ENCODE measurements around the gene SUCLG1. TPM values are rescaled to one million over a fixed set of nuclear protein-coding genes. Genes with fewer than 3 reads are reported as not detected.

The SUCLG1 gene
- total and polyA plus RNA-seq, 4 donors, result 60.5 to 149 (median 120) TPM

GRCh38 chr2:84394628-84395027 lies 64.5 kb downstream of the SUCLG1 start:
- 68% methylated on average over 2 of the region's 2 CpGs for WGBS
- Histone ChIP-seq H3K36me3 (ENCODE audit: control insufficient read depth in 4 of 4, insufficient read depth in 3 of 4, low read depth in 1 of 4, low read length in 3 of 4) (no peaks in the 10 kb centered on the region), H3K9ac (ENCODE audit: low read depth in 1 of 2, low read length in 2 of 2) (no peak overlapping the region), H3K4me1 (ENCODE audit: control insufficient read depth in 4 of 4, insufficient read depth in 4 of 4, low read length in 3 of 4) (no peaks in the 10 kb centered on the region), H3K4me3 (ENCODE audit: low read depth in 1 of 3, low read length in 3 of 3) (no peak overlapping the region), H3K27ac (ENCODE audit: low read depth in 1 of 2, low read length in 2 of 2) (no peak overlapping the region), H3K9me3 (ENCODE audit: control insufficient read depth in 4 of 4, low read length in 3 of 4) (no peaks in the 10 kb centered on the region), H3K27me3 (ENCODE audit: control insufficient read depth in 4 of 4, insufficient read depth in 4 of 4, low read length in 3 of 4) (no peaks in the 10 kb centered on the region)
- no peak for TF ChIP-seq CTCF (IDR thresholded peaks at IDR 0.05; ENCODE audit: low read depth, low read length, missing input control)
- TF ChIP-seq NR2F2 (IDR thresholded peaks at IDR 0.05), result no peak
- TF ChIP-seq FOXA2 (IDR thresholded peaks at IDR 0.05), result no peak
- no peak for TF ChIP-seq GABPA (IDR thresholded peaks at IDR 0.05 in 1 of 2, conservative IDR thresholded peaks at IDR 0.05 in 1 of 2)
- TF ChIP-seq JUND (IDR thresholded peaks at IDR 0.05), result no peak
- no peak for TF ChIP-seq FOXA1 (IDR thresholded peaks at IDR 0.05)
- no peak for TF ChIP-seq EGR1 (IDR thresholded peaks at IDR 0.05; ENCODE audit: low read depth in 2 of 2)
- TF ChIP-seq ZBTB33 (IDR thresholded peaks at IDR 0.05), result no peak
- TF ChIP-seq REST (IDR thresholded peaks at IDR 0.05), result no peak
- TF ChIP-seq TAF1 (conservative IDR thresholded peaks at IDR 0.05), result no peak
- TF ChIP-seq RXRA (IDR thresholded peaks at IDR 0.05), result no peak
- no peak for TF ChIP-seq HNF4A (conservative IDR thresholded peaks at IDR 0.05)
- DNase-seq (ENCODE audit: low spot score), result no peak

GRCh38 chr2:84393829-84394228 lies 65.3 kb downstream of the SUCLG1 start:
- Histone ChIP-seq H3K9me3 (ENCODE audit: control insufficient read depth in 4 of 4, low read length in 3 of 4) (no peaks in the 10 kb centered on the region), H3K27ac (ENCODE audit: low read depth in 1 of 2, low read length in 2 of 2) (no peak overlapping the region), H3K9ac (ENCODE audit: low read depth in 1 of 2, low read length in 2 of 2) (no peak overlapping the region), H3K4me1 (ENCODE audit: control insufficient read depth in 4 of 4, insufficient read depth in 4 of 4, low read length in 3 of 4) (no peaks in the 10 kb centered on the region), H3K4me3 (ENCODE audit: low read depth in 1 of 3, low read length in 3 of 3) (no peak overlapping the region), H3K27me3 (ENCODE audit: control insufficient read depth in 4 of 4, insufficient read depth in 4 of 4, low read length in 3 of 4) (no peaks in the 10 kb centered on the region), H3K36me3 (ENCODE audit: control insufficient read depth in 4 of 4, insufficient read depth in 3 of 4, low read depth in 1 of 4, low read length in 3 of 4) (no peaks in the 10 kb centered on the region)
- DNase-seq (ENCODE audit: low spot score), result no peak
- no peak for TF ChIP-seq MAX (IDR thresholded peaks at IDR 0.05)
- no peak for TF ChIP-seq YY1 (IDR thresholded peaks at IDR 0.05)
- TF ChIP-seq TAF1 (conservative IDR thresholded peaks at IDR 0.05), result no peak
- TF ChIP-seq NR2F2 (IDR thresholded peaks at IDR 0.05), result no peak
- TF ChIP-seq RXRA (IDR thresholded peaks at IDR 0.05), result no peak
- TF ChIP-seq CTCF (IDR thresholded peaks at IDR 0.05; ENCODE audit: low read depth, low read length, missing input control), result no peak
- TF ChIP-seq FOXA1 (IDR thresholded peaks at IDR 0.05), result no peak
- TF ChIP-seq HNF4G (IDR thresholded peaks at IDR 0.05), result no peak
- no peak for TF ChIP-seq EGR1 (IDR thresholded peaks at IDR 0.05; ENCODE audit: low read depth in 2 of 2)
- no peak for TF ChIP-seq GABPA (IDR thresholded peaks at IDR 0.05 in 1 of 2, conservative IDR thresholded peaks at IDR 0.05 in 1 of 2)
